ENCODE results near the gene CHORDC1. TPM values are rescaled to one million over a fixed set of nuclear protein-coding genes. Genes with fewer than 3 reads are reported as not detected.
"Not testable (repeated sequence)": the region's sequence is repeated elsewhere in the genome, so short reads cannot be mapped to it uniquely, and the experiment has no call there.

The CHORDC1 gene
- total RNA-seq, 1 donor from 2014 or later, result 65.6 TPM

- Histone ChIP-seq H3K4me1 (peaks cover 51% of the 10 kb centered on the region), H3K27ac (no peak overlapping the region), H3K4me3 (no peak overlapping the region), H3K36me3 (peaks cover 0 to 8% of the 10 kb centered on the region in 2 donors), H3K27me3 (no peaks in the 10 kb centered on the region), H3K9me3 (no peaks in the 10 kb centered on the region)
- DNase-seq (ENCODE audit: extremely low spot score in 2 of 2), result no peak
- no peak for TF ChIP-seq CTCF (IDR thresholded peaks at IDR 0.05)
- TF ChIP-seq POLR2A (IDR thresholded peaks at IDR 0.05), result no peak
- TF ChIP-seq POLR2AphosphoS5 (IDR thresholded peaks at IDR 0.05; ENCODE audit: insufficient read depth in 1 of 2, low read depth in 1 of 2), result no peak
- intact Hi-C loops (cut with DNase I), result no loop called here
Measured at GRCh38 chr11:90219438-90219837, 3.4 kb downstream of the CHORDC1 start.

- intact Hi-C loops (cut with DNase I), result no loop called here
- H3K27ac ChIP-seq, result no peak overlapping the region
- no peaks in the 10 kb centered on the region for H3K27me3 ChIP-seq
- DNase-seq (ENCODE audit: extremely low spot score in 2 of 2), result no peak
- H3K4me3 ChIP-seq, result no peak overlapping the region
- peaks cover 42% of the 10 kb centered on the region for H3K4me1 ChIP-seq
- H3K36me3 ChIP-seq, result peaks cover 0 to 13% of the 10 kb centered on the region in 2 donors
- no peaks in the 10 kb centered on the region for H3K9me3 ChIP-seq
- TF ChIP-seq POLR2AphosphoS5 (IDR thresholded peaks at IDR 0.05; ENCODE audit: insufficient read depth in 1 of 2, low read depth in 1 of 2), result no peak
- TF ChIP-seq CTCF (IDR thresholded peaks at IDR 0.05), result no peak
- TF ChIP-seq POLR2A (IDR thresholded peaks at IDR 0.05), result no peak
Measured at GRCh38 chr11:90218606-90219005, 4.2 kb downstream of the CHORDC1 start.

- no peak overlapping the region for H3K4me3 ChIP-seq
- no peaks in the 10 kb centered on the region for H3K9me3 ChIP-seq
- DNase-seq (ENCODE audit: extremely low spot score in 2 of 2), result no peak
- H3K4me1 ChIP-seq, result peaks cover 34% of the 10 kb centered on the region
- H3K27me3 ChIP-seq, result no peaks in the 10 kb centered on the region
- TF ChIP-seq POLR2AphosphoS5 (IDR thresholded peaks at IDR 0.05; ENCODE audit: insufficient read depth in 1 of 2, low read depth in 1 of 2) (no peak), POLR2A (IDR thresholded peaks at IDR 0.05) (no peak), CTCF (IDR thresholded peaks at IDR 0.05) (no peak)
- peaks cover 0 to 17% of the 10 kb centered on the region in 2 donors for H3K36me3 ChIP-seq
- no peak overlapping the region for H3K27ac ChIP-seq
- intact Hi-C loops (cut with DNase I), result no loop called here
Measured at GRCh38 chr11:90216611-90217010, 6.2 kb downstream of the CHORDC1 start.

- H3K27ac ChIP-seq, result no peak overlapping the region
- DNase-seq (ENCODE audit: extremely low spot score in 2 of 2), result no peak
- TF ChIP-seq CTCF (IDR thresholded peaks at IDR 0.05), result no peak
- TF ChIP-seq POLR2AphosphoS5 (IDR thresholded peaks at IDR 0.05; ENCODE audit: insufficient read depth in 1 of 2, low read depth in 1 of 2), result no peak
- TF ChIP-seq POLR2A (IDR thresholded peaks at IDR 0.05), result no peak
- H3K4me1 ChIP-seq, result peaks cover 1% of the 10 kb centered on the region
- no peak overlapping the region for H3K4me3 ChIP-seq
- H3K27me3 ChIP-seq, result no peaks in the 10 kb centered on the region
- peaks cover 0 to 35% of the 10 kb centered on the region in 2 donors for H3K36me3 ChIP-seq
- intact Hi-C loops (cut with DNase I), result no loop called here
- H3K9me3 ChIP-seq, result no peaks in the 10 kb centered on the region
Measured at GRCh38 chr11:90213322-90213721, 9.5 kb downstream of the CHORDC1 start.

GRCh38 chr11:90208857-90209256 lies 14.0 kb downstream of the CHORDC1 start:
- H3K36me3 ChIP-seq, result peaks cover 0 to 45% of the 10 kb centered on the region in 2 donors
- no peaks in the 10 kb centered on the region for H3K4me1 ChIP-seq
- intact Hi-C loops (cut with DNase I), result no loop called here
- no peak overlapping the region for H3K27ac ChIP-seq
- no peaks in the 10 kb centered on the region for H3K27me3 ChIP-seq
- no peak overlapping the region for H3K4me3 ChIP-seq
- TF ChIP-seq POLR2AphosphoS5 (IDR thresholded peaks at IDR 0.05; ENCODE audit: insufficient read depth in 1 of 2, low read depth in 1 of 2), result no peak
- no peak for TF ChIP-seq CTCF (IDR thresholded peaks at IDR 0.05)
- no peak for TF ChIP-seq POLR2A (IDR thresholded peaks at IDR 0.05)
- no peak for DNase-seq (ENCODE audit: extremely low spot score in 2 of 2)
- no peaks in the 10 kb centered on the region for H3K9me3 ChIP-seq

GRCh38 chr11:90207992-90208391 lies 14.9 kb downstream of the CHORDC1 start:
- intact Hi-C loops (cut with DNase I); H3K27ac ChIP-seq; H3K27me3 ChIP-seq; H3K9me3 ChIP-seq; DNase-seq (ENCODE audit: extremely low spot score in 2 of 2); H3K4me3 ChIP-seq; H3K4me1 ChIP-seq: not testable (repeated sequence)
- H3K36me3 ChIP-seq, result peaks cover 0 to 42% of the 10 kb centered on the region in 2 donors

Data from vagina (tissue), 2 donors.